Stomach (tissue), 9 donors: ENCODE data around the gene RHEBL1. TPM values are rescaled to one million over a fixed set of nuclear protein-coding genes. Genes with fewer than 3 reads are reported as not detected.

Experiments
- DNase-seq, 2 donors: peaks; one replicate each; pipeline versions ENCODE4 v3.0.0 to v3.0.0-alpha.2; 2013 to 2019
- H3K27ac ChIP-seq, 5 donors: fragments of 200-600 bp in 4 of 5; sonication (generic) in 4 of 5; one replicate each; pipeline ENCODE4 v1.5.1; 2013 to 2019; ENCODE audit warnings: mild to moderate bottlenecking in 1 of 5, moderate library complexity in 1 of 5
- H3K27me3 ChIP-seq, 3 donors: fragments of 200-600 bp; sonication (generic); one replicate each; pipeline ENCODE4 v1.5.1; 2017 to 2019; ENCODE audit warnings: mixed run types in 1 of 3
- H3K36me3 ChIP-seq, 4 donors: fragments of 200-600 bp; sonication (generic); 1 replicate in 3 of 4; 2 replicates in 1 of 4; pipeline ENCODE4 v1.5.1; 2016 to 2019
- H3K4me1 ChIP-seq, 4 donors: fragments of 200-600 bp; sonication (generic); one replicate each; pipeline ENCODE4 v1.5.1; 2016 to 2019
- H3K4me3 ChIP-seq, 4 donors: fragments of 200-600 bp; sonication (generic) in 3 of 4; one replicate each; pipeline ENCODE4 v1.5.1; 2016 to 2019; ENCODE audit warnings: mild to moderate bottlenecking in 1 of 4
- H3K9me3 ChIP-seq, 4 donors: fragments of 200-600 bp; sonication (generic); one replicate each; pipeline ENCODE4 v1.5.1; 2016 to 2019
- EP300 ChIP-seq: sonication (generic); formaldehyde crosslinking; IDR thresholded peaks from one replicate; pipeline ENCODE4 v1.6.1; 2017; ENCODE audit warnings: antibody characterized with exemption
- POLR2A ChIP-seq, 4 donors: fragments of 450-650 bp; IDR thresholded peaks; one replicate each; pipeline ENCODE4 v1.6.1; 2016; ENCODE audit warnings: antibody characterized with exemption in 4 of 4, control low read depth in 2 of 4, mild to moderate bottlenecking in 1 of 4, moderate library complexity in 1 of 4
- POLR2AphosphoS5 ChIP-seq, 3 donors: sonication (generic); formaldehyde crosslinking; IDR thresholded peaks; one replicate each; pipeline ENCODE4 v1.6.1; 2016; ENCODE audit warnings: antibody characterized with exemption in 3 of 3
- WGBS, 5 donors: extraction: QIAGEN DNeasy Blood & Tissue Kit in 3 of 5; methylation state at CpG; one replicate each; pipeline versions ENCODE4 v1.1.5 to v1.1.7; 2013 to 2018; 5-methylcytosine and 5-hydroxymethylcytosine counted together
- intact Hi-C: fragments of 100-400 bp; cut with DNase I; formaldehyde crosslinking; loops from one replicate; pipeline ENCODE4 v1.15.1; 2023; ENCODE audit warnings: low total_unique reads
- polyA plus RNA-seq, 3 donors: library from polyadenylated mRNA; stranded (reverse); fragments of 200-250 nt; gene quantifications; one replicate each; pipeline ENCODE4 v1.2.3, GENCODE V29; 2013
- total RNA-seq, 5 donors: library from RNA; depleted of rRNA; stranded (reverse); fragments of >200 nt; gene quantifications; one replicate each; pipeline versions ENCODE4 v1.1.0 to v1.2.3, GENCODE V29; 2014 to 2016
- TF ChIP-seq, protein P1 (sequence below), 7 experiments: fragments of 450-650 bp in 4 of 7; fragments of 200-600 bp in 3 of 7; sonication (generic) in 3 of 7; IDR thresholded peaks; one replicate each; pipeline ENCODE4 v1.5.1; 2016 to 2019; ENCODE audit warnings: antibody characterized with exemption in 7 of 7, control low read depth in 2 of 7, mild to moderate bottlenecking in 1 of 7
- donor health status: healthy with polysubstance abuse.
- donor health status: Bipolar disorder and iron deficiency.
- donor health status: healthy.

RHEBL1 gene
- total and polyA plus RNA-seq, 8 donors, result 0.75 to 1.0 TPM; not detected in 6

DNA sequence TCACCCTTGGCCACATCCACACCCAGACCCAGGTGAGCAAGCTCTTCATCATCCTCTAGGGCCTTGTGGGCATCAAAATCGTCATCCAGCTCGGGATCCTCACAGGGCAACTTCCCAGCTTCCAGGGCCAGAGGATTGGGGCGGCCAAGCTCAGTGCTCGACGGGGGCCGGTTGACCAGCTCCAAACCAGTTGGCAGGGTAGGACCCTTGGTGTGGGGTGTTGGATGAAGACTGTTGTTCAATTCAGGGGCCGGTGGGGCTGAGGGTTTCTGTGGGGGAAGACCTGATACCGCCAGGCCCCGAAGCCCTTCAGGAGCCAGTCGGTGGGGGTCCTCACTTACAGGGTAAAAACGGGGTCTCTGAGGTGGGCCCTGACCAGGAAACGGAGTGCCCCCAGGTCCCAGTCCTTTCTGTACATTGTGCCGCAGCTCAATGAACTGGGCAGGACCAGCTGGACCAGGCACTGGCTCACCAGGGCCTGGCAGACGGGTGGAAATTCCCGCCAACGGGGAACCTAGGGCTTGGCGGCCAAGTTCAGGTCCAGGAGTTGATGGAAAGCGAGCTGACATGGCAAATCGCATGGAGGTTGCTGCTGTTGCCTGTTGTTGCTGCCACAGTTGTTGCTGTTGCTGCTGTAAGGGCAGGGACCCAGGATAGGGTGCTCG lies 31.4 kb downstream of the RHEBL1 start:
- no peak for TF ChIP-seq EP300
- no peak for TF ChIP-seq POLR2A (IDR thresholded peaks at IDR 0.05)
- no peak for TF ChIP-seq POLR2AphosphoS5 (IDR thresholded peaks at IDR 0.05)
- TF ChIP-seq, protein P1, sequence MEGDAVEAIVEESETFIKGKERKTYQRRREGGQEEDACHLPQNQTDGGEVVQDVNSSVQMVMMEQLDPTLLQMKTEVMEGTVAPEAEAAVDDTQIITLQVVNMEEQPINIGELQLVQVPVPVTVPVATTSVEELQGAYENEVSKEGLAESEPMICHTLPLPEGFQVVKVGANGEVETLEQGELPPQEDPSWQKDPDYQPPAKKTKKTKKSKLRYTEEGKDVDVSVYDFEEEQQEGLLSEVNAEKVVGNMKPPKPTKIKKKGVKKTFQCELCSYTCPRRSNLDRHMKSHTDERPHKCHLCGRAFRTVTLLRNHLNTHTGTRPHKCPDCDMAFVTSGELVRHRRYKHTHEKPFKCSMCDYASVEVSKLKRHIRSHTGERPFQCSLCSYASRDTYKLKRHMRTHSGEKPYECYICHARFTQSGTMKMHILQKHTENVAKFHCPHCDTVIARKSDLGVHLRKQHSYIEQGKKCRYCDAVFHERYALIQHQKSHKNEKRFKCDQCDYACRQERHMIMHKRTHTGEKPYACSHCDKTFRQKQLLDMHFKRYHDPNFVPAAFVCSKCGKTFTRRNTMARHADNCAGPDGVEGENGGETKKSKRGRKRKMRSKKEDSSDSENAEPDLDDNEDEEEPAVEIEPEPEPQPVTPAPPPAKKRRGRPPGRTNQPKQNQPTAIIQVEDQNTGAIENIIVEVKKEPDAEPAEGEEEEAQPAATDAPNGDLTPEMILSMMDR (IDR thresholded peaks at IDR 0.05), result no peak
- H3K9me3 ChIP-seq, result no peaks in the 10 kb centered on the region

DNA sequence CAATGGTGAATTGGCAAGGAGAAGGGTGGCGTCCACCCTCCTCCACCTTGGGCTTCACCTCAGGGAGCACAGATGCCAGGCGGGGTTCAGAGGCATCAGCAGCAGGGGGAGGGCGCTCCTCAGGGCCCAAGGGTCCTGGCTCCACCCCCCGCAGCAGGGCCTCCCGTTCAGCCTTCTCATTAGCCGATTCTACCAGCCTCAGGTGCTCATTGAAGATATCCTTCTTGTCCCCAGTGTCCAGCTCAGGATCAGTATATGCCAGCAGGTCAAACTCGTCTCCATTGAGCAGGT lies 31.9 kb downstream of the RHEBL1 start:
- Histone ChIP-seq H3K27me3 (no peaks in the 10 kb centered on the region), H3K9me3 (no peaks in the 10 kb centered on the region), H3K4me3 (no peak overlapping the region), H3K4me1 (no peaks in the 10 kb centered on the region), H3K27ac (no peak overlapping the region), H3K36me3 (peaks cover 95 to 100% (median 98%) of the 10 kb centered on the region in 4 donors)
- DNase-seq, result no peak
- TF ChIP-seq EP300, result no peak
- no peak for TF ChIP-seq POLR2A (IDR thresholded peaks at IDR 0.05)
- TF ChIP-seq POLR2AphosphoS5 (IDR thresholded peaks at IDR 0.05), result no peak
- TF ChIP-seq, protein P1 (IDR thresholded peaks at IDR 0.05), result no peak
- intact Hi-C loops, result no loop called here
- WGBS, 5 donors, result 82 to 93% (median 89%) methylated on average over 1 to 7 of the region's 7 CpGs

More for the DNA sequence above, 31.4 kb downstream of the RHEBL1 start:
- Histone ChIP-seq H3K27me3 (no peaks in the 10 kb centered on the region), H3K27ac (no peak overlapping the region), H3K4me3 (no peak overlapping the region), H3K4me1 (no peaks in the 10 kb centered on the region), H3K36me3 (peaks cover 95 to 100% (median 98%) of the 10 kb centered on the region in 4 donors)
- WGBS, 5 donors, result 90 to 94% (median 94%) methylated on average over 17 to 20 of the region's 20 CpGs
- DNase-seq, result no peak
- intact Hi-C loops, result no loop called here

DNA sequence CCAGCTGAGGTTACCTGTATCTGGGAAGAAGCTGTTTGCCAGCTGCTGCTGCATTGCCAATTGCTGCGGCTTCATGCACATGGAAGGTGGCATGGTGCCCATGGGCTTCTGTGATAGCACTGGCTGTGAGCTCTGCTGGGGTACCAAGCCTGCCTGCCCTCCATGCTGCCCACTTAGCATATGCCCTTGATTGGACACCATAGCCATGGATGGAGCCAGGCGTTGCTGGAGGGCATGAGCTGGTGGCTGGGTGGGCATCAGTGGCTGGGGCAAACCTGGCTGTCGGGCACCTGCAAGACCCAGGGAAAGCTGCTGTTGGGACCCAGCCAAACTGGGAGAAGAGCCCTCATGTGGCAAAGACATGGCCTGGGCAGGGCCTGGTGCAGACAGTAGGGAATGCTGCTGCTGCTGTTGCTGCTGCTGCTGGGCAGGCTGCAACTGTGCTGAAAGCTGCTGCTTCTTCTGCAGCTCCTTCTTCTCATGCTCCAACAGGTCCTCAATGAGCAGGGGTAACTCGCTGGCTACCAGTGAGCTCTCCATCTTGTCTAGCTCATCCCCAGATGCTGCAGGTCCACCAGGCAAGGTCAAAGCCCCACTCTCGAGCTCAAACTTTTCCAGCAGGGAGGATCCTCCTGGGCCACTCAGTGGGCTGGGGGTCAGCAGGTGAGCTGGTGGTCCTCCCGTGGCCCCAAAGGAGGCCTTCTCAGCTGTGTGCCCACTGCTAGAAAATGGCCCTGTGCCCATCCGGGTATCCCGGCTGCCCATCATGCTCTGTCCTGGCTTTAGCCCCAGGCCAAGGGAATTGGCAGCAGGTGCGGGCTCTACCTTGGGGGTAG lies 32.5 kb downstream of the RHEBL1 start:
- Histone ChIP-seq H3K36me3 (peaks cover 95 to 100% (median 98%) of the 10 kb centered on the region in 4 donors), H3K9me3 (no peaks in the 10 kb centered on the region), H3K27ac (no peak overlapping the region), H3K4me3 (no peak overlapping the region), H3K27me3 (no peaks in the 10 kb centered on the region), H3K4me1 (no peaks in the 10 kb centered on the region)
- intact Hi-C loops, result no loop called here
- TF ChIP-seq EP300 (no peak), POLR2A (IDR thresholded peaks at IDR 0.05) (no peak), POLR2AphosphoS5 (IDR thresholded peaks at IDR 0.05) (no peak)
- TF ChIP-seq, protein P1 (IDR thresholded peaks at IDR 0.05), result no peak
- DNase-seq, result no peak
- 87 to 94% (median 92%) methylated on average over 7 to 9 of the region's 9 CpGs for WGBS, 5 donors

DNA sequence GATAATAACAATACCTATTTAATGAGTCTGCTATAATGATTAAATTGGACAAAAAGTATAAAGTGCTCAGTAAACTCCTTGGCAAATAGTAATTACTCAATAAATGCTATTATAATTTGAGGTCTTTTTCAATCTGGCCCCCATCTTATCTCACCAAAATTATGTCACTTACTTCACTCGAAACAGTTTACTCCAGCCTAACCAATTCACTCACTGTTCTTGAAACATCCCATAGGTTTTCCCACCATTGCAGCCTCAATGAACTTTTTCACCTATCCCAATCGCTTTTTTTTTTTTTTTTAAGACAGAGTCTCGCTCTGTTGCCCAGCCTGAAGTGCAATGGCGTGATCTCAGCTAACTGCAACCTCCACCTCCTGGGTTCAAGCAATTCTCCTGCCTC lies 33.8 kb downstream of the RHEBL1 start:
- no peak for TF ChIP-seq POLR2AphosphoS5 (IDR thresholded peaks at IDR 0.05)
- TF ChIP-seq POLR2A (IDR thresholded peaks at IDR 0.05), result no peak
- TF ChIP-seq, protein P1 (IDR thresholded peaks at IDR 0.05), result no peak
- no peak for TF ChIP-seq EP300
- Histone ChIP-seq H3K27ac (no peak overlapping the region), H3K27me3 (no peaks in the 10 kb centered on the region), H3K4me3 (no peak overlapping the region), H3K36me3 (peaks cover 95 to 100% (median 98%) of the 10 kb centered on the region in 4 donors), H3K9me3 (no peaks in the 10 kb centered on the region), H3K4me1 (no peaks in the 10 kb centered on the region)
- WGBS, 5 donors, result 62 to 93% (median 79%) methylated on average over 4 of the region's 4 CpGs
- intact Hi-C loops, result no loop called here
- no peak for DNase-seq
